ENCODE data around the gene CSF2.

DNA sequence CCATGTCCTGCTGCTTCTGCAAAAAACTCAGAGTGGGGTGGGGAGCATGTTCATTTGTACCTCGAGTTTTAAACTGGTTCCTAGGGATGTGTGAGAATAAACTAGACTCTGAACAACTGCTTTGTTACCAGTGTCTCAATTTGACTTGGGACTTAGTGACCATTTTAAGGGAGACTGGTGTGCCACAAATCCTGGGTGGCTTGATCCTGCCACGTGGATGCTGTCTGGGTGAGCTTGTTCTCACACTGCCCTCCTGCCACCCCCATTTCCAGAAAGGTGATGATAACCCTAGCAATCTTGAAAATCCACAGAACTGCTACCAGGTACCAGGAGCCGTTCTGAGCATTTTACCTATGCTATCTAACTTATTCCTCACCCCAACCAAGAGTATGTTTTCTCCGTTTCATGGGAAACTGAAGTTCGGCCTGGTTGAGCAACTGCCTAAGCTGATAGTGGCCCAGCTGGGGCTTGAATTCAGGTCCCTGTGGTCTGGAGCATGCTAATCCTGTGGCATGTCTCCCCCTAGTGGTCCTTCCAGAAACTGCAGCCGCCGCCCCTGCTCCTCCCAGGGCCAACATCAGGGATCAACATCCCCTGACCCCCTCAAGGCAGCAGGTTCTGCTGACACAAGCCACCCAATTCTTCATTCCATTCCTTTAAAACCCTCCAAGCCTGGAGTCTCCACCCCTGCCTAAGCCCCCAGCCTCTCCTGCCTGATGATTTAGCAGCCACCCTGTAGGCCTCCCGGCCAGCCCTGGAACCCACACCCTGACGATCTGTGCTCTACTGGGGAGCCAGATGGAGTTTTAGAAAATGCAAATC lies 10.3 kb upstream of the CSF2 start:
- TF ChIP-seq, protein P1, sequence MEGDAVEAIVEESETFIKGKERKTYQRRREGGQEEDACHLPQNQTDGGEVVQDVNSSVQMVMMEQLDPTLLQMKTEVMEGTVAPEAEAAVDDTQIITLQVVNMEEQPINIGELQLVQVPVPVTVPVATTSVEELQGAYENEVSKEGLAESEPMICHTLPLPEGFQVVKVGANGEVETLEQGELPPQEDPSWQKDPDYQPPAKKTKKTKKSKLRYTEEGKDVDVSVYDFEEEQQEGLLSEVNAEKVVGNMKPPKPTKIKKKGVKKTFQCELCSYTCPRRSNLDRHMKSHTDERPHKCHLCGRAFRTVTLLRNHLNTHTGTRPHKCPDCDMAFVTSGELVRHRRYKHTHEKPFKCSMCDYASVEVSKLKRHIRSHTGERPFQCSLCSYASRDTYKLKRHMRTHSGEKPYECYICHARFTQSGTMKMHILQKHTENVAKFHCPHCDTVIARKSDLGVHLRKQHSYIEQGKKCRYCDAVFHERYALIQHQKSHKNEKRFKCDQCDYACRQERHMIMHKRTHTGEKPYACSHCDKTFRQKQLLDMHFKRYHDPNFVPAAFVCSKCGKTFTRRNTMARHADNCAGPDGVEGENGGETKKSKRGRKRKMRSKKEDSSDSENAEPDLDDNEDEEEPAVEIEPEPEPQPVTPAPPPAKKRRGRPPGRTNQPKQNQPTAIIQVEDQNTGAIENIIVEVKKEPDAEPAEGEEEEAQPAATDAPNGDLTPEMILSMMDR (IDR thresholded peaks at IDR 0.05), result peak; percentile 93
- no peak for TF ChIP-seq ZFX (IDR thresholded peaks at IDR 0.05; ENCODE audit: borderline replicate concordance)

Measured in 22Rv1 (cell line).